GM12801 (cell line): ENCODE data around the gene CCSER2.

Experiments
- TF ChIP-seq, protein P1 (sequence below): IDR thresholded peaks from one replicate; pipeline ENCODE4 v1.5.1; 2011; ENCODE audit warnings: control low read depth; ENCODE audit not compliant: insufficient read length; ENCODE audit errors: extremely low read depth

Gene CCSER2

GRCh38 chr10:84565881-84566582 is 237.6 kb downstream of the CCSER2 start:
- TF ChIP-seq, protein P1, sequence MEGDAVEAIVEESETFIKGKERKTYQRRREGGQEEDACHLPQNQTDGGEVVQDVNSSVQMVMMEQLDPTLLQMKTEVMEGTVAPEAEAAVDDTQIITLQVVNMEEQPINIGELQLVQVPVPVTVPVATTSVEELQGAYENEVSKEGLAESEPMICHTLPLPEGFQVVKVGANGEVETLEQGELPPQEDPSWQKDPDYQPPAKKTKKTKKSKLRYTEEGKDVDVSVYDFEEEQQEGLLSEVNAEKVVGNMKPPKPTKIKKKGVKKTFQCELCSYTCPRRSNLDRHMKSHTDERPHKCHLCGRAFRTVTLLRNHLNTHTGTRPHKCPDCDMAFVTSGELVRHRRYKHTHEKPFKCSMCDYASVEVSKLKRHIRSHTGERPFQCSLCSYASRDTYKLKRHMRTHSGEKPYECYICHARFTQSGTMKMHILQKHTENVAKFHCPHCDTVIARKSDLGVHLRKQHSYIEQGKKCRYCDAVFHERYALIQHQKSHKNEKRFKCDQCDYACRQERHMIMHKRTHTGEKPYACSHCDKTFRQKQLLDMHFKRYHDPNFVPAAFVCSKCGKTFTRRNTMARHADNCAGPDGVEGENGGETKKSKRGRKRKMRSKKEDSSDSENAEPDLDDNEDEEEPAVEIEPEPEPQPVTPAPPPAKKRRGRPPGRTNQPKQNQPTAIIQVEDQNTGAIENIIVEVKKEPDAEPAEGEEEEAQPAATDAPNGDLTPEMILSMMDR: no peak

- TF ChIP-seq, protein P1: no peak
Measured at GRCh38 chr10:84567133-84567532, 238.7 kb downstream of the CCSER2 start.
